K562 (cell line): ENCODE measurements around the gene GLT6D1. TPM values are rescaled to one million over a fixed set of nuclear protein-coding genes. Genes with fewer than 3 reads are reported as not detected.
"Not testable (repeated sequence)": the region's sequence is repeated elsewhere in the genome, so short reads cannot be mapped to it uniquely, and the experiment has no call there.

ENCODE experiments used
- ATAC-seq: fragments of 200-7000 bp; cut with Tn5 transposase; 3 replicates; pipeline ENCODE4 v1.9.1; 2020; ENCODE audit warnings: moderate library complexity
- BruUV-seq: library from RNA; stranded (reverse); fragments of 400-500 nt; replicated peaks from 2 replicates; lab custom pipeline; 2021; lab: Mats Ljungman, UMichigan
- CTCF ChIA-PET: fragments of 300-600 bp; formaldehyde crosslinking; extraction: SDS; loops from one replicate; lab custom pipeline; 2021; ENCODE audit warnings: low intra/inter-chr PET ratio; lab: Yijun Ruan, JAX
- POLR2A ChIA-PET: fragments of 300-600, 350-650 bp; sonication (Branson Sonifier 250); formaldehyde crosslinking; extraction: SDS; loops from one replicate; lab custom pipeline; 2021; ENCODE audit warnings: antibody characterized with exemption, inconsistent platforms; lab: Yijun Ruan, JAX
- DNase-seq, 4 experiments: peaks; one replicate each; pipeline versions ENCODE4 v3.0.0 to v3.0.0-alpha.2; 2011 to 2018; ENCODE audit warnings: low spot score in 3 of 4, mixed read lengths in 3 of 4; ENCODE audit errors: extremely low read depth in 1 of 4
- FAIRE-seq: peaks from 2 replicates; lab custom pipeline; 2011; peaks lifted over from hg19 to GRCh38; lab: Jason Lieb, UNC
- H2AFZ ChIP-seq: 2 replicates; pipeline ENCODE4 v1.6.0; 2011; ENCODE audit warnings: low read depth, low read length, control low read depth, inconsistent platforms
- H3K27ac ChIP-seq: fragments of 200-600 bp; 3 replicates; pipeline ENCODE4 v1.8.0; 2011; ENCODE audit warnings: low read depth, mild to moderate bottlenecking, control low read depth, inconsistent platforms, low read length, moderate library complexity, mixed read lengths; ENCODE audit errors: extremely low read depth
- H3K27me3 ChIP-seq, 2 experiments: fragments of 300-600 bp in 1 of 2; 2 replicates in 1 of 2; 3 replicates in 1 of 2; pipeline versions ENCODE4 v1.6.0 to v1.8.0; 2011; ENCODE audit warnings: inconsistent platforms in 2 of 2, low read length in 2 of 2, mild to moderate bottlenecking in 1 of 2, mixed read lengths in 1 of 2, moderate library complexity in 1 of 2; ENCODE audit not compliant: control insufficient read depth in 2 of 2, insufficient read depth in 2 of 2
- H3K36me3 ChIP-seq: fragments of 300-600 bp; 3 replicates; pipeline ENCODE4 v1.8.0; 2011; ENCODE audit warnings: mild to moderate bottlenecking, low read length, inconsistent platforms; ENCODE audit not compliant: control insufficient read depth, insufficient read depth
- H3K4me1 ChIP-seq, 2 experiments: fragments of 200-600 bp in 1 of 2; replicated peaks in 1 of 2; 2 replicates in 1 of 2; 3 replicates in 1 of 2; pipeline versions ENCODE4 v1.5.1 to v1.8.0; 2011; ENCODE audit warnings: inconsistent platforms in 2 of 2, low read length in 2 of 2, mild to moderate bottlenecking in 1 of 2, mixed read lengths in 1 of 2, moderate library complexity in 1 of 2; ENCODE audit not compliant: control insufficient read depth in 2 of 2, insufficient read depth in 2 of 2
- H3K4me2 ChIP-seq: 2 replicates; pipeline ENCODE4 v1.6.1; 2011; ENCODE audit warnings: low read length, control low read depth, inconsistent platforms, mixed read lengths; ENCODE audit not compliant: insufficient read depth
- H3K4me3 ChIP-seq: fragments of 200-600 bp; sonication (generic), shearing (Covaris generic); 2 replicates; pipeline ENCODE4 v1.5.1; 2016; ENCODE audit warnings: control low read depth, inconsistent platforms
- H3K79me2 ChIP-seq: fragments of 200-600 bp; 3 replicates; pipeline ENCODE4 v1.8.0; 2011; ENCODE audit warnings: low read length, inconsistent platforms; ENCODE audit not compliant: control insufficient read depth, insufficient read depth
- H3K9ac ChIP-seq, 2 experiments: 2 replicates each; pipeline versions ENCODE4 v1.6.0 to v1.6.1; 2011; ENCODE audit warnings: low read depth in 2 of 2, low read length in 2 of 2, control low read depth in 1 of 2, inconsistent platforms in 1 of 2, mild to moderate bottlenecking in 1 of 2, mixed read lengths in 1 of 2; ENCODE audit not compliant: insufficient read depth in 1 of 2
- H3K9me1 ChIP-seq: one replicate; pipeline ENCODE4 v1.6.0; 2011; ENCODE audit warnings: inconsistent platforms, mild to moderate bottlenecking, low read length, moderate library complexity; ENCODE audit not compliant: control insufficient read depth, insufficient read depth
- H3K9me3 ChIP-seq: replicated peaks from 2 replicates; pipeline ENCODE4 v1.5.1; 2011; ENCODE audit warnings: low read depth, low read length, inconsistent platforms; ENCODE audit not compliant: control insufficient read depth, insufficient read depth
- H4K20me1 ChIP-seq: replicated peaks from 2 replicates; pipeline ENCODE4 v1.6.1; 2011; ENCODE audit warnings: low read length, inconsistent platforms, mixed read lengths; ENCODE audit not compliant: control insufficient read depth, insufficient read depth
- CBX1 ChIP-seq: sonication (generic); IDR thresholded peaks from 2 replicates; pipeline ENCODE4 v1.6.1; 2016; ENCODE audit warnings: antibody characterized with exemption, low read depth, mild to moderate bottlenecking
- HES1 ChIP-seq: fragments of 450-650 bp; IDR thresholded peaks from 2 replicates; pipeline ENCODE4 v1.6.1; 2016; ENCODE audit warnings: low read depth, mild to moderate bottlenecking, moderate library complexity
- ZNF133 ChIP-seq: fragments of 250-450 bp; sonication (Bioruptor Pico); IDR thresholded peaks from 2 replicates; pipeline ENCODE4 v1.4.0; 2020; ENCODE audit warnings: mild to moderate bottlenecking
- ZNF143 ChIP-seq: sonication (generic); formaldehyde crosslinking; IDR thresholded peaks from 2 replicates; pipeline ENCODE4 v1.9.0; 2022; ENCODE audit warnings: mild to moderate bottlenecking, missing genetic modification reagents
- WGBS: fragments of 100-300 bp; shearing (Covaris generic); methylation state at CpG from one replicate; pipeline ENCODE4 v1.1.6; 2016; ENCODE audit warnings: low coverage, mixed read lengths; ENCODE audit not compliant: insufficient coverage; ENCODE audit errors: missing lambda C conversion rate; 5-methylcytosine and 5-hydroxymethylcytosine counted together
- in situ Hi-C: fragments of 300-500 bp; cut with MboI; formaldehyde crosslinking; loops from 4 replicates; pipeline ENCODE4 v1.15.0; 2018; ENCODE audit warnings: inconsistent platforms, mixed read lengths
- intact Hi-C: fragments of 100-400 bp; cut with micrococcal nuclease; formaldehyde crosslinking; loops from 2 replicates; pipeline ENCODE4 v1.14.2; 2022
- polyA plus RNA-seq, 8 experiments: library from polyadenylated mRNA; depleted of rRNA in 4 of 8; stranded (reverse) in 5 of 8; unstranded in 3 of 8; fragments of >200 nt; fragmentation: Nextera tagmentation in 2 of 8; fragmentation: Illumina TruSeq in 1 of 8; extraction: Ambion mirVana in 2 of 8; extraction: Trizol in 1 of 8; gene quantifications; 2 replicates each; pipeline versions ENCODE4 v1.2.1 to v1.2.3, GENCODE V29; 2011 to 2014; ENCODE audit warnings: inconsistent platforms in 1 of 8, missing spikeins in 1 of 8
- total RNA-seq, 7 experiments: library from RNA; depleted of rRNA in 6 of 7; stranded (reverse); fragments of >200 nt in 6 of 7; fragmentation: Illumina TruSeq in 2 of 7; extraction: Trizol in 2 of 7; gene quantifications; 2 replicates each; pipeline versions ENCODE4 v1.2.1 to v1.2.3, GENCODE V29; 2011 to 2021; ENCODE audit warnings: low replicate concordance in 1 of 7

GLT6D1 gene
- total and polyA plus RNA-seq, 9 of the 15 experiments (the other 6 are each of a cell fraction or from before 2014, with no cell fraction given) = not detected

- TF ChIP-seq HES1 = no peak
- no peak for TF ChIP-seq CBX1
Observed at GRCh38 chr9:135674977-135675376, 35.6 kb upstream of the GLT6D1 start (continued).

GRCh38 chr9:135673941-135674340 lies 34.6 kb upstream of the GLT6D1 start:
- no peaks in the 10 kb centered on the region for H3K79me2 ChIP-seq
- H2AFZ ChIP-seq = no peak overlapping the region
- no peaks in the 10 kb centered on the region for H3K9me3 ChIP-seq
- H3K9me1 ChIP-seq = no peaks in the 10 kb centered on the region
- 0 out of 2 replicates have a peak, but pooled peaks cover 4% of the 10 kb centered on the region for H4K20me1 ChIP-seq
- no peak overlapping the region for H3K9ac ChIP-seq
- TF ChIP-seq ZNF133 (CRISPR knock-in tag) (no peak), ZNF143 (CRISPR knock-in tag) (no peak)
- TF ChIP-seq, all 486 proteins: peak for 0
- ChIA-PET POLR2A (no interaction called here), CTCF (no interaction called here)
- intact Hi-C loops (no loop called here), in situ Hi-C loops (no loop called here)
- ATAC-seq (no peak), DNase-seq (no peak), FAIRE-seq (no peak)
- Histone ChIP-seq H3K27ac (no peak overlapping the region), H3K4me2 (no peak overlapping the region), H3K4me3 (no peak overlapping the region), H3K27me3 (peaks cover 23 to 58% of the 10 kb centered on the region in 2 experiments), H3K36me3 (no peaks in the 10 kb centered on the region), H3K4me1 (peaks cover 0 to 9% of the 10 kb centered on the region in 2 experiments; a peak in 2 of 5 replicates)
- 6% methylated on average over 8 of the region's 8 CpGs for WGBS
- no TSS peak for BruUV-seq

- POLR2A ChIA-PET = interaction anchor here (0.5 kb wide), 1 partner anchor 103 kb away, joined by 3 read pairs; no protein-coding TSS in a partner anchor
- H3K9ac ChIP-seq, H3K79me2 ChIP-seq, H3K27ac ChIP-seq, BruUV-seq, H2AFZ ChIP-seq, H3K4me2 ChIP-seq, H3K9me1 ChIP-seq, H3K4me3 ChIP-seq, CTCF ChIA-PET, FAIRE-seq, DNase-seq, H3K36me3 ChIP-seq, ATAC-seq, H3K9me3 ChIP-seq, in situ Hi-C loops, H4K20me1 ChIP-seq, H3K4me1 ChIP-seq, intact Hi-C loops: not testable (repeated sequence)
- WGBS = 0% methylated on average over 7 of the region's 7 CpGs
- H3K27me3 ChIP-seq = peaks cover 23 to 57% of the 10 kb centered on the region in 2 experiments
Observed at GRCh38 chr9:135672786-135673185, 33.4 kb upstream of the GLT6D1 start.
